CD8-positive, alpha-beta memory T cell (primary cell): ENCODE results near the gene TAF1D. TPM values are rescaled to one million over a fixed set of nuclear protein-coding genes. Genes with fewer than 3 reads are reported as not detected.
A peak's percentile ranks its signal among the peaks of the same experiment; 100 is the strongest.

Source experiments
- CTCF ChIA-PET: fragments of 350-600 bp; sonication (Branson Sonifier 250); formaldehyde crosslinking; loops from one replicate; lab custom pipeline; 2021; ENCODE audit warnings: antibody characterized with exemption; lab: Charles Lee
- POLR2A ChIA-PET: fragments of 350-600 bp; sonication (Branson Sonifier 250); formaldehyde crosslinking; loops from one replicate; lab custom pipeline; 2021; ENCODE audit warnings: antibody characterized with exemption; lab: Charles Lee
- DNase-seq, 5 donors: peaks; one replicate each; pipeline versions ENCODE4 v3.0.0 to v3.0.0-alpha.2; 2020 to 2022; ENCODE audit warnings: mixed read lengths in 1 of 5
- H3K27ac ChIP-seq: one replicate; pipeline ENCODE4 v1.7.0; 2013; ENCODE audit warnings: low read depth, mild to moderate bottlenecking, low read length, moderate library complexity
- H3K27me3 ChIP-seq: 2 replicates; pipeline ENCODE4 v1.7.0; 2013; ENCODE audit warnings: low read length, mild to moderate bottlenecking; ENCODE audit not compliant: insufficient read depth, poor library complexity, severe bottlenecking
- H3K36me3 ChIP-seq: 2 replicates; pipeline ENCODE4 v1.7.0; 2013; ENCODE audit warnings: mild to moderate bottlenecking, low read length, moderate library complexity; ENCODE audit not compliant: insufficient read depth
- H3K4me1 ChIP-seq: 2 replicates; pipeline ENCODE4 v1.7.0; 2013; ENCODE audit warnings: mild to moderate bottlenecking, low read length, moderate library complexity; ENCODE audit not compliant: insufficient read depth
- H3K4me3 ChIP-seq: 2 replicates; pipeline ENCODE4 v1.7.0; 2013; ENCODE audit warnings: mild to moderate bottlenecking, low read length
- H3K9me3 ChIP-seq: 2 replicates; pipeline ENCODE4 v1.7.0; 2013; ENCODE audit warnings: mild to moderate bottlenecking, low read length
- H3K27ac Mint-ChIP-seq, 8 donors: one replicate each; pipeline ENCODE4 v1.8.0; 2020 to 2021; ENCODE audit warnings: mixed read lengths in 8 of 8, mild to moderate bottlenecking in 6 of 8, inconsistent platforms in 3 of 8, moderate library complexity in 3 of 8
- H3K27me3 Mint-ChIP-seq, 2 donors: one replicate each; pipeline ENCODE4 v1.8.0; 2020 to 2021; ENCODE audit warnings: mixed read lengths in 2 of 2, mild to moderate bottlenecking in 1 of 2, moderate library complexity in 1 of 2
- H3K36me3 Mint-ChIP-seq, 3 donors: one replicate each; pipeline ENCODE4 v1.8.0; 2020 to 2021; ENCODE audit warnings: mixed read lengths in 3 of 3, inconsistent platforms in 1 of 3, mild to moderate bottlenecking in 1 of 3
- H3K4me1 Mint-ChIP-seq, 3 donors: one replicate each; pipeline ENCODE4 v1.8.0; 2020 to 2021; ENCODE audit warnings: mixed read lengths in 3 of 3, inconsistent platforms in 1 of 3, mild to moderate bottlenecking in 1 of 3
- H3K4me3 Mint-ChIP-seq, 7 donors: one replicate each; pipeline ENCODE4 v1.8.0; 2020 to 2021; ENCODE audit warnings: mixed read lengths in 7 of 7, mild to moderate bottlenecking in 6 of 7, moderate library complexity in 4 of 7, inconsistent platforms in 2 of 7
- H3K9me3 Mint-ChIP-seq, 5 donors: one replicate each; pipeline ENCODE4 v1.8.0; 2020 to 2022; ENCODE audit warnings: mixed read lengths in 5 of 5, mild to moderate bottlenecking in 3 of 5, moderate library complexity in 2 of 5, inconsistent platforms in 1 of 5
- polyA plus RNA-seq: library from polyadenylated mRNA; unstranded; fragments of 300-500 nt; fragmentation: Illumina TruSeq; gene quantifications from one replicate; pipeline ENCODE4 v1.2.3, GENCODE V29; 2021
- total RNA-seq, 2 experiments: library from RNA; stranded (reverse); gene quantifications; one replicate each; pipeline ENCODE4 v1.2.3, GENCODE V29; 2021

The TAF1D gene
- total and polyA plus RNA-seq, 3 experiments from 2014 or later, result 18.0 to 265 (median 249) TPM

GRCh38 chr11:93730108-93731107 is 10.9 kb downstream of the TAF1D start:
- Histone ChIP-seq H3K4me1 (peaks cover 21% of the 10 kb centered on the region), H3K9me3 (no peaks in the 10 kb centered on the region), H3K36me3 (peaks cover 53% of the 10 kb centered on the region), H3K4me3 (no peak overlapping the region), H3K27me3 (no peaks in the 10 kb centered on the region), H3K27ac (no peak overlapping the region)
- CTCF ChIA-PET, result interaction anchor here (1.2 kb wide), 1 partner anchor 10 kb away, joined by 3 read pairs; no protein-coding TSS in a partner anchor
- H3K9me3 Mint-ChIP-seq, result no peaks in the 10 kb centered on the region
- POLR2A ChIA-PET, result interaction anchor here (1.0 to 1.2 kb wide), 2 partner anchors 11 kb away, joined by 3 read pairs; partner anchors contain the start of genes C11orf54 and TAF1D
- no peaks in the 10 kb centered on the region for H3K27me3 Mint-ChIP-seq
- peak overlapping the region in 4 of 8 donors; percentile 24 to 55 (median 44) for H3K27ac Mint-ChIP-seq
- DNase-seq, result no peak
- peaks cover 26 to 40% (median 35%) of the 10 kb centered on the region in 3 donors for H3K4me1 Mint-ChIP-seq
- H3K4me3 Mint-ChIP-seq, result no peak overlapping the region
- H3K36me3 Mint-ChIP-seq, result peaks cover 0 to 92% (median 26%) of the 10 kb centered on the region in 3 donors

- Histone ChIP-seq H3K9me3 (no peaks in the 10 kb centered on the region), H3K36me3 (peaks cover 41% of the 10 kb centered on the region), H3K27me3 (no peaks in the 10 kb centered on the region), H3K27ac (no peak overlapping the region), H3K4me1 (peaks cover 9% of the 10 kb centered on the region), H3K4me3 (no peak overlapping the region)
- Mint-ChIP-seq H3K27ac (peak overlapping the region in 6 of 8 donors; percentile 6 to 62 (median 38)), H3K9me3 (no peaks in the 10 kb centered on the region), H3K36me3 (peaks cover 0 to 86% (median 22%) of the 10 kb centered on the region in 3 donors), H3K4me1 (peaks cover 14 to 27% (median 23%) of the 10 kb centered on the region in 3 donors), H3K4me3 (no peak overlapping the region), H3K27me3 (no peaks in the 10 kb centered on the region)
- ChIA-PET POLR2A (interaction anchor here (1.0 kb wide), 1 partner anchor 12 kb away, joined by 3 read pairs; the partner anchor contains the start of genes C11orf54 and TAF1D), CTCF (no interaction called here)
- DNase-seq, result no peak
These were observed 12.1 kb downstream of the TAF1D start for GRCh38 chr11:93729129-93729616.

- CTCF ChIA-PET, result no interaction called here
- H3K27ac Mint-ChIP-seq, result peak overlapping the region; percentile 1 to 81 (median 37)
- Histone ChIP-seq H3K4me3 (no peak overlapping the region), H3K36me3 (peaks cover 39% of the 10 kb centered on the region), H3K27me3 (no peaks in the 10 kb centered on the region), H3K27ac (no peak overlapping the region), H3K4me1 (peaks cover 7% of the 10 kb centered on the region), H3K9me3 (no peaks in the 10 kb centered on the region)
- no peak for DNase-seq
- peaks cover 0 to 85% (median 22%) of the 10 kb centered on the region in 3 donors for H3K36me3 Mint-ChIP-seq
- no peak overlapping the region for H3K4me3 Mint-ChIP-seq
- no peaks in the 10 kb centered on the region for H3K27me3 Mint-ChIP-seq
- H3K4me1 Mint-ChIP-seq, result peaks cover 11 to 23% (median 19%) of the 10 kb centered on the region in 3 donors
- POLR2A ChIA-PET, result no interaction called here
- H3K9me3 Mint-ChIP-seq, result no peaks in the 10 kb centered on the region
These were observed 12.5 kb downstream of the TAF1D start for GRCh38 chr11:93728792-93729128.

- ChIA-PET CTCF (no interaction called here), POLR2A (interaction anchor here (1.5 kb wide), 1 partner anchor 13 kb away, joined by 4 read pairs; the partner anchor contains the start of genes C11orf54 and TAF1D)
- H3K27ac ChIP-seq, result no peak overlapping the region
- peaks cover 33% of the 10 kb centered on the region for H3K36me3 ChIP-seq
- H3K4me3 ChIP-seq, result no peak overlapping the region
- Mint-ChIP-seq H3K27me3 (no peaks in the 10 kb centered on the region), H3K27ac (peak overlapping the region in 7 of 8 donors; percentile 30 to 82 (median 68)), H3K4me1 (peaks cover 8 to 17% (median 13%) of the 10 kb centered on the region in 3 donors), H3K4me3 (no peak overlapping the region), H3K36me3 (peaks cover 0 to 81% (median 21%) of the 10 kb centered on the region in 3 donors), H3K9me3 (no peaks in the 10 kb centered on the region)
- H3K27me3 ChIP-seq, result no peaks in the 10 kb centered on the region
- no peaks in the 10 kb centered on the region for H3K9me3 ChIP-seq
- no peak for DNase-seq
- H3K4me1 ChIP-seq, result peaks cover 1% of the 10 kb centered on the region
These were observed 13.1 kb downstream of the TAF1D start for GRCh38 chr11:93727985-93728791.

GRCh38 chr11:93724089-93724488 is 17.2 kb downstream of the TAF1D start:
- no peak for DNase-seq
- Mint-ChIP-seq H3K4me3 (no peak overlapping the region), H3K27ac (peak overlapping the region in 3 of 8 donors; percentile 46 to 68 (median 63)), H3K27me3 (no peaks in the 10 kb centered on the region), H3K4me1 (peaks cover 0 to 2% (median 0%) of the 10 kb centered on the region in 3 donors), H3K9me3 (no peaks in the 10 kb centered on the region), H3K36me3 (peaks cover 0 to 60% (median 12%) of the 10 kb centered on the region in 3 donors)
- no peak overlapping the region for H3K27ac ChIP-seq
- ChIA-PET POLR2A (no interaction called here), CTCF (no interaction called here)
- no peak overlapping the region for H3K4me3 ChIP-seq
- no peaks in the 10 kb centered on the region for H3K4me1 ChIP-seq
- peaks cover 12% of the 10 kb centered on the region for H3K36me3 ChIP-seq
- no peaks in the 10 kb centered on the region for H3K27me3 ChIP-seq
- H3K9me3 ChIP-seq, result no peaks in the 10 kb centered on the region

GRCh38 chr11:93720522-93720921 is 20.8 kb downstream of the TAF1D start:
- H3K36me3 Mint-ChIP-seq, result peaks cover 14 to 51% (median 17%) of the 10 kb centered on the region in 3 donors
- H3K9me3 ChIP-seq, result no peaks in the 10 kb centered on the region
- no peak overlapping the region for H3K4me3 Mint-ChIP-seq
- H3K27ac ChIP-seq, result no peak overlapping the region
- H3K4me1 Mint-ChIP-seq, result peaks cover 18 to 23% (median 22%) of the 10 kb centered on the region in 3 donors
- H3K27me3 ChIP-seq, result no peaks in the 10 kb centered on the region
- CTCF ChIA-PET, result interaction anchor here (1.1 kb wide), 1 partner anchor 53 kb away, joined by 3 read pairs; no protein-coding TSS in a partner anchor
- H3K4me1 ChIP-seq, result peaks cover 15% of the 10 kb centered on the region
- no peaks in the 10 kb centered on the region for H3K27me3 Mint-ChIP-seq
- no peak for DNase-seq
- H3K36me3 ChIP-seq, result peaks cover 7% of the 10 kb centered on the region
- H3K27ac Mint-ChIP-seq, result peak overlapping the region in 1 of 8 donors; percentile 50
- H3K9me3 Mint-ChIP-seq, result no peaks in the 10 kb centered on the region
- H3K4me3 ChIP-seq, result no peak overlapping the region
- POLR2A ChIA-PET, result no interaction called here

- H3K36me3 ChIP-seq, result peaks cover 11% of the 10 kb centered on the region
- DNase-seq, result no peak
- Mint-ChIP-seq H3K36me3 (peaks cover 17 to 57% (median 17%) of the 10 kb centered on the region in 3 donors), H3K4me1 (peaks cover 18 to 23% (median 22%) of the 10 kb centered on the region in 3 donors), H3K27ac (peak overlapping the region in 2 of 8 donors; percentile 40 to 43), H3K9me3 (no peaks in the 10 kb centered on the region), H3K4me3 (no peak overlapping the region), H3K27me3 (no peaks in the 10 kb centered on the region)
- no peaks in the 10 kb centered on the region for H3K27me3 ChIP-seq
- no peaks in the 10 kb centered on the region for H3K9me3 ChIP-seq
- H3K27ac ChIP-seq, result no peak overlapping the region
- ChIA-PET CTCF (interaction anchor here (1.2 kb wide), 1 partner anchor 12 kb away, joined by 3 read pairs; no protein-coding TSS in a partner anchor), POLR2A (interaction anchor here (0.7 kb wide), 1 partner anchor 20 kb away, joined by 4 read pairs; no protein-coding TSS in a partner anchor)
- peaks cover 15% of the 10 kb centered on the region for H3K4me1 ChIP-seq
- H3K4me3 ChIP-seq, result no peak overlapping the region
These were observed 22.0 kb downstream of the TAF1D start for GRCh38 chr11:93719310-93719709.
